Gastroesophageal sphincter (tissue), 3 donors: ENCODE results near the gene OR1D5.

Source experiments
- EP300 ChIP-seq: sonication (generic); formaldehyde crosslinking; IDR thresholded peaks from one replicate; pipeline ENCODE4 v1.6.1; 2017; ENCODE audit warnings: antibody characterized with exemption, mild to moderate bottlenecking
- POLR2A ChIP-seq, 2 donors: fragments of 450-650 bp; IDR thresholded peaks; one replicate each; pipeline ENCODE4 v1.6.1; 2017; ENCODE audit warnings: antibody characterized with exemption in 2 of 2, mild to moderate bottlenecking in 2 of 2, moderate library complexity in 1 of 2
- POLR2AphosphoS5 ChIP-seq: sonication (generic); formaldehyde crosslinking; IDR thresholded peaks from one replicate; pipeline ENCODE4 v1.6.1; 2017; ENCODE audit warnings: antibody characterized with exemption
- TF ChIP-seq, protein P1 (sequence below), 4 experiments: fragments of 200-600 bp in 2 of 4; fragments of 450-650 bp in 2 of 4; sonication (generic) in 1 of 4; IDR thresholded peaks; one replicate each; pipeline ENCODE4 v1.5.1; 2017 to 2019; ENCODE audit warnings: antibody characterized with exemption in 4 of 4, mild to moderate bottlenecking in 2 of 4, moderate library complexity in 2 of 4

DNA sequence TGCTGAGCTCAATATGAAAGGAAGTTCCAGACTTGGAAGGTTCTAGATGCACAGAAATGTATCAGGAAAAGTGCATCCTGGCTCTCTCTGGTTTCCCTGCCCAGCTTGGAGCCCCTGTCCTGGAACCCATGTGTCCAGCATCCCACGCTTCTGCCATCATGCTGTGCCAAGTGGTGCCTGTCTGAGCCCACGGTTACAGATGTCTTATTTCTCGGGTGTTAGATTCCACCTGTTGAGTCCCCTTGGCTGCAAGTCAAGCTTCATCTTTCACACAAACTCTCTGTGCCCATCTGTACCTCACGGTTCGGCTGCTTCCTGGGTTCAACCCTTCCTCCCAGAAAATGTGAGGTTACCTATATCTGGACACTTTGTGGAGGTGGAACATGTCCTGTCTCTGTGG lies 22.5 kb downstream of the OR1D5 start:
- TF ChIP-seq, protein P1, sequence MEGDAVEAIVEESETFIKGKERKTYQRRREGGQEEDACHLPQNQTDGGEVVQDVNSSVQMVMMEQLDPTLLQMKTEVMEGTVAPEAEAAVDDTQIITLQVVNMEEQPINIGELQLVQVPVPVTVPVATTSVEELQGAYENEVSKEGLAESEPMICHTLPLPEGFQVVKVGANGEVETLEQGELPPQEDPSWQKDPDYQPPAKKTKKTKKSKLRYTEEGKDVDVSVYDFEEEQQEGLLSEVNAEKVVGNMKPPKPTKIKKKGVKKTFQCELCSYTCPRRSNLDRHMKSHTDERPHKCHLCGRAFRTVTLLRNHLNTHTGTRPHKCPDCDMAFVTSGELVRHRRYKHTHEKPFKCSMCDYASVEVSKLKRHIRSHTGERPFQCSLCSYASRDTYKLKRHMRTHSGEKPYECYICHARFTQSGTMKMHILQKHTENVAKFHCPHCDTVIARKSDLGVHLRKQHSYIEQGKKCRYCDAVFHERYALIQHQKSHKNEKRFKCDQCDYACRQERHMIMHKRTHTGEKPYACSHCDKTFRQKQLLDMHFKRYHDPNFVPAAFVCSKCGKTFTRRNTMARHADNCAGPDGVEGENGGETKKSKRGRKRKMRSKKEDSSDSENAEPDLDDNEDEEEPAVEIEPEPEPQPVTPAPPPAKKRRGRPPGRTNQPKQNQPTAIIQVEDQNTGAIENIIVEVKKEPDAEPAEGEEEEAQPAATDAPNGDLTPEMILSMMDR (IDR thresholded peaks at IDR 0.05), result no peak
- TF ChIP-seq POLR2A (IDR thresholded peaks at IDR 0.05) (no peak), POLR2AphosphoS5 (no peak), EP300 (no peak)
